ENCODE results near the gene IREB2. TPM values are rescaled to one million over a fixed set of nuclear protein-coding genes. Genes with fewer than 3 reads are reported as not detected.

Gene IREB2
- total RNA-seq, 2 donors from 2014 or later, result 81.4 to 92.6 TPM

GRCh38 chr15:78456426-78456825 lies 18.4 kb downstream of the IREB2 start:
- H3K4me3 Mint-ChIP-seq, result no peak overlapping the region
- H3K27me3 ChIP-seq (ENCODE audit: control insufficient read depth, insufficient read depth, low read length, poor library complexity, severe bottlenecking), result no peaks in the 10 kb centered on the region
- peaks cover 20% of the 10 kb centered on the region for H3K4me1 Mint-ChIP-seq
- no peaks in the 10 kb centered on the region for H3K4me1 ChIP-seq (ENCODE audit: control insufficient read depth, insufficient read depth, low read length)
- H3K36me3 ChIP-seq (ENCODE audit: control insufficient read depth, insufficient read depth, low read length), result peaks cover 30% of the 10 kb centered on the region
- no peaks in the 10 kb centered on the region for H3K9me3 Mint-ChIP-seq
- no peak for TF ChIP-seq CTCF (conservative IDR thresholded peaks at IDR 0.05)
- H3K27me3 Mint-ChIP-seq (ENCODE audit: insufficient read depth), result no peaks in the 10 kb centered on the region
- 95 to 97% methylated on average over 5 to 6 of the region's 7 CpGs for WGBS, 2 experiments (ENCODE audit: insufficient coverage in 1 of 2, insufficient read length in 1 of 2)
- H3K4me3 ChIP-seq (ENCODE audit: low read length), result no peak overlapping the region
- no peaks in the 10 kb centered on the region for H3K9me3 ChIP-seq (ENCODE audit: control insufficient read depth, low read length)
- H3K9ac ChIP-seq (ENCODE audit: extremely low read depth, low read length, poor library complexity, severe bottlenecking), result no peak overlapping the region
- H3K36me3 Mint-ChIP-seq (ENCODE audit: low read depth), result peaks cover 15% of the 10 kb centered on the region
- no peak overlapping the region for H3K27ac ChIP-seq (ENCODE audit: low read depth, low read length)
- DNase-seq, result no peak
- H3K27ac Mint-ChIP-seq, result no peak overlapping the region

- Histone ChIP-seq H3K9me3 (ENCODE audit: control insufficient read depth, low read length) (no peaks in the 10 kb centered on the region), H3K36me3 (ENCODE audit: control insufficient read depth, insufficient read depth, low read length) (peaks cover 30% of the 10 kb centered on the region), H3K4me1 (ENCODE audit: control insufficient read depth, insufficient read depth, low read length) (no peaks in the 10 kb centered on the region), H3K27ac (ENCODE audit: low read depth, low read length) (no peak overlapping the region), H3K27me3 (ENCODE audit: control insufficient read depth, insufficient read depth, low read length, poor library complexity, severe bottlenecking) (no peaks in the 10 kb centered on the region), H3K9ac (ENCODE audit: extremely low read depth, low read length, poor library complexity, severe bottlenecking) (no peak overlapping the region), H3K4me3 (ENCODE audit: low read length) (no peak overlapping the region)
- no peaks in the 10 kb centered on the region for H3K9me3 Mint-ChIP-seq
- no peak for TF ChIP-seq CTCF (conservative IDR thresholded peaks at IDR 0.05)
- no peak overlapping the region for H3K4me3 Mint-ChIP-seq
- H3K27ac Mint-ChIP-seq, result no peak overlapping the region
- no peaks in the 10 kb centered on the region for H3K27me3 Mint-ChIP-seq (ENCODE audit: insufficient read depth)
- H3K4me1 Mint-ChIP-seq, result peaks cover 24% of the 10 kb centered on the region
- peaks cover 12% of the 10 kb centered on the region for H3K36me3 Mint-ChIP-seq (ENCODE audit: low read depth)
- 75% methylated on average over 1 of the region's 1 CpG; no CpG with 5 or more reads in 1 of the 2 experiments for WGBS, 2 experiments (ENCODE audit: insufficient coverage in 1 of 2, insufficient read length in 1 of 2)
- DNase-seq, result no peak
Observed at GRCh38 chr15:78457101-78457500, 19.1 kb downstream of the IREB2 start.

DNA sequence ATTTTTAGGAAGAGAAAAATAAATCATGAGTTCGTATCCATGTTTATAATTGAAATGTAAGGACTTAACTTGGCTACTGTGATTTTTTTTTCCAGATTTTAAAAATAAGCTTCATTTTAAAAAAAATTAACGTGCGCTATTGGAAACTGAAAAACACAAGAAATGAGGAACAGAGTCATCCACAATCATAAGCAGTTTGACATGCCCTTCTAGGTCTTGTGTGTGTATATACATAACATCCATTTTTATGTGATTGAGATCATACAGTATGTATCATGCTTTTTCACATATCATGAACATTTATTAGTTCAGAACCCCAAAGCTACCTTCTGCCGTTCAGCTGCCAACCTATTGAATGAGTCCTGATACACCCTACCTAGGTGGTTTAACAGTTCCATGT lies 22.7 kb downstream of the IREB2 start:
- no peak overlapping the region for H3K4me3 ChIP-seq (ENCODE audit: low read length)
- no peaks in the 10 kb centered on the region for H3K9me3 ChIP-seq (ENCODE audit: control insufficient read depth, low read length)
- H3K9ac ChIP-seq (ENCODE audit: extremely low read depth, low read length, poor library complexity, severe bottlenecking), result no peak overlapping the region
- Mint-ChIP-seq H3K4me3 (no peak overlapping the region), H3K9me3 (no peaks in the 10 kb centered on the region), H3K27me3 (ENCODE audit: insufficient read depth) (no peaks in the 10 kb centered on the region), H3K36me3 (ENCODE audit: low read depth) (peaks cover 34% of the 10 kb centered on the region), H3K27ac (peak overlapping the region; percentile 56), H3K4me1 (peaks cover 15% of the 10 kb centered on the region)
- H3K27ac ChIP-seq (ENCODE audit: low read depth, low read length), result no peak overlapping the region
- TF ChIP-seq CTCF (conservative IDR thresholded peaks at IDR 0.05), result no peak
- H3K27me3 ChIP-seq (ENCODE audit: control insufficient read depth, insufficient read depth, low read length, poor library complexity, severe bottlenecking), result no peaks in the 10 kb centered on the region
- WGBS, 2 experiments (ENCODE audit: insufficient coverage in 1 of 2, insufficient read length in 1 of 2), result 95 to 96% methylated on average over 2 to 4 of the region's 4 CpGs
- peaks cover 63% of the 10 kb centered on the region for H3K36me3 ChIP-seq (ENCODE audit: control insufficient read depth, insufficient read depth, low read length)
- H3K4me1 ChIP-seq (ENCODE audit: control insufficient read depth, insufficient read depth, low read length), result no peaks in the 10 kb centered on the region
- no peak for DNase-seq

Data from endodermal cell (in vitro differentiated cells).